ENCODE results near the gene ADAD2. TPM values are rescaled to one million over a fixed set of nuclear protein-coding genes. Genes with fewer than 3 reads are reported as not detected.

ADAD2 gene
- total and polyA plus RNA-seq, 4 donors = 0.14 to 0.44 (median 0.33) TPM; not detected in 1

DNA sequence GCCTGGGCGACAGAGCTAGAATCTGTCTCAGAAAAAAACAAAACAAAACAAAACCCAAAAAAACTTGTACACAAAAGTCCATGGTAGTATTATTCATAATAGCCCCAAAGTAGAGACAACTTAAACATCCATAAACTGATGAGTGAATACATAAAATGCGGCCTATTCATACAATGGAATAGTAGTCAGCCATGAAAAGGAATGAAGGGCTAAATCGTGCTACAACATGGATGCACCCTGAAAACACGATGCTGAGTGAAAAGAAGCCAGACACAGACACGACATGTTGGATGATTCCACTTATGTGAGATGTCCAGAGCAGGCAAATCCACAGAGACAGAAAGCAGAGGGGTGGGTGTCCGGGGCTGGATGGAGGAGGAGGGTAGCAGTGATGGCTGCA lies 36.6 kb downstream of the ADAD2 start:
- TF ChIP-seq, protein P1, sequence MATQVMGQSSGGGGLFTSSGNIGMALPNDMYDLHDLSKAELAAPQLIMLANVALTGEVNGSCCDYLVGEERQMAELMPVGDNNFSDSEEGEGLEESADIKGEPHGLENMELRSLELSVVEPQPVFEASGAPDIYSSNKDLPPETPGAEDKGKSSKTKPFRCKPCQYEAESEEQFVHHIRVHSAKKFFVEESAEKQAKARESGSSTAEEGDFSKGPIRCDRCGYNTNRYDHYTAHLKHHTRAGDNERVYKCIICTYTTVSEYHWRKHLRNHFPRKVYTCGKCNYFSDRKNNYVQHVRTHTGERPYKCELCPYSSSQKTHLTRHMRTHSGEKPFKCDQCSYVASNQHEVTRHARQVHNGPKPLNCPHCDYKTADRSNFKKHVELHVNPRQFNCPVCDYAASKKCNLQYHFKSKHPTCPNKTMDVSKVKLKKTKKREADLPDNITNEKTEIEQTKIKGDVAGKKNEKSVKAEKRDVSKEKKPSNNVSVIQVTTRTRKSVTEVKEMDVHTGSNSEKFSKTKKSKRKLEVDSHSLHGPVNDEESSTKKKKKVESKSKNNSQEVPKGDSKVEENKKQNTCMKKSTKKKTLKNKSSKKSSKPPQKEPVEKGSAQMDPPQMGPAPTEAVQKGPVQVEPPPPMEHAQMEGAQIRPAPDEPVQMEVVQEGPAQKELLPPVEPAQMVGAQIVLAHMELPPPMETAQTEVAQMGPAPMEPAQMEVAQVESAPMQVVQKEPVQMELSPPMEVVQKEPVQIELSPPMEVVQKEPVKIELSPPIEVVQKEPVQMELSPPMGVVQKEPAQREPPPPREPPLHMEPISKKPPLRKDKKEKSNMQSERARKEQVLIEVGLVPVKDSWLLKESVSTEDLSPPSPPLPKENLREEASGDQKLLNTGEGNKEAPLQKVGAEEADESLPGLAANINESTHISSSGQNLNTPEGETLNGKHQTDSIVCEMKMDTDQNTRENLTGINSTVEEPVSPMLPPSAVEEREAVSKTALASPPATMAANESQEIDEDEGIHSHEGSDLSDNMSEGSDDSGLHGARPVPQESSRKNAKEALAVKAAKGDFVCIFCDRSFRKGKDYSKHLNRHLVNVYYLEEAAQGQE (IDR thresholded peaks at IDR 0.05) = no peak
- no peak for TF ChIP-seq FOXA2 (IDR thresholded peaks at IDR 0.05)
- no peak for TF ChIP-seq MAX (IDR thresholded peaks at IDR 0.05)
- TF ChIP-seq FOXA1 (IDR thresholded peaks at IDR 0.05) = no peak
- TF ChIP-seq HNF4G (IDR thresholded peaks at IDR 0.05) = no peak
- no peak for TF ChIP-seq JUND (IDR thresholded peaks at IDR 0.05)
- TF ChIP-seq ZBTB33 (IDR thresholded peaks at IDR 0.05) = no peak
- no peak for TF ChIP-seq CTCF (IDR thresholded peaks at IDR 0.05; ENCODE audit: low read depth, low read length, missing input control)
- no peak for TF ChIP-seq YY1 (IDR thresholded peaks at IDR 0.05)
- no peak for TF ChIP-seq EGR1 (IDR thresholded peaks at IDR 0.05; ENCODE audit: low read depth in 2 of 2)
- no peak for TF ChIP-seq TAF1 (conservative IDR thresholded peaks at IDR 0.05)
- TF ChIP-seq NR2F2 (IDR thresholded peaks at IDR 0.05) = no peak
- TF ChIP-seq ATF3 (IDR thresholded peaks at IDR 0.05) = no peak
- no peak for TF ChIP-seq HNF4A (conservative IDR thresholded peaks at IDR 0.05)
- TF ChIP-seq RXRA (IDR thresholded peaks at IDR 0.05) = no peak
- TF ChIP-seq RAD21 (IDR thresholded peaks at IDR 0.05) = no peak
- Histone ChIP-seq H3K9ac (ENCODE audit: low read depth in 1 of 2, low read length in 2 of 2) (no peak overlapping the region), H3K27me3 (ENCODE audit: control insufficient read depth in 4 of 4, insufficient read depth in 4 of 4, low read length in 3 of 4) (peaks cover 0 to 3% (median 0%) of the 10 kb centered on the region in 4 donors), H3K36me3 (ENCODE audit: control insufficient read depth in 4 of 4, insufficient read depth in 3 of 4, low read depth in 1 of 4, low read length in 3 of 4) (no peaks in the 10 kb centered on the region), H3K9me3 (ENCODE audit: control insufficient read depth in 4 of 4, low read length in 3 of 4) (no peaks in the 10 kb centered on the region), H3K4me1 (ENCODE audit: control insufficient read depth in 4 of 4, insufficient read depth in 4 of 4, low read length in 3 of 4) (no peaks in the 10 kb centered on the region), H3K27ac (ENCODE audit: low read depth in 1 of 2, low read length in 2 of 2) (no peak overlapping the region), H3K4me3 (ENCODE audit: low read depth in 1 of 3, low read length in 3 of 3) (no peak overlapping the region)
- WGBS = 84% methylated on average over 6 of the region's 6 CpGs
- no peak for DNase-seq (ENCODE audit: low spot score)

DNA sequence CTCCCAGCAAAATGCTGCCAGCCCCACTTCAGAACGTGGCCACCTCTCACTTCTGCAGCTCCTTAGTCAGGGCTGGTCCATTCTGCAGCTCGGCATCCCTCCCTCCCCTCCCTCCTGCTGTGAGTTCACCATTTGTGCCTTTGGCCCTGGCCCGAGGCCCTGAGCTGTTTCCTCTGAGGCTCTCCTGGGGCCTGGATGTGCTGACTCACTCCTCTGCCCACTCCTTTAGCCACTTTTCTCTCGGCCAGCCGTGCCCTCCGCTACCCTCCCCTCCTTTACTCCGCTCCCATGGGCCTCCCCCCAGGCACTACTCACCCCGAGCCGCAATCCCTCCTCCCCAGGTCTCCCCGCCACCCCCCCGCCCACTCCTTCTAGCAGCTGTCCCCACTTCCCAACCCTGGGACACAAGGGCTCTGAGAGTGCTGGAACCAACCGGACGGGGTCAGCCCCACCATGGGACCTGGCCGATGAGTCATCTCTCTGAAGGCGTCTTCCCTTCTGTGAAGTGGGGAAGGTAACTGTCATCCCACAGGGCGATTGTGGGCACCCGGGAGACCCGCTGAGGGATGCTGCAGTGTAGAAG lies 37.4 kb downstream of the ADAD2 start:
- no peaks in the 10 kb centered on the region for H3K36me3 ChIP-seq (ENCODE audit: control insufficient read depth in 4 of 4, insufficient read depth in 3 of 4, low read depth in 1 of 4, low read length in 3 of 4)
- no peak overlapping the region for H3K9ac ChIP-seq (ENCODE audit: low read depth in 1 of 2, low read length in 2 of 2)
- H3K9me3 ChIP-seq (ENCODE audit: control insufficient read depth in 4 of 4, low read length in 3 of 4) = no peaks in the 10 kb centered on the region
- whole genome bisulfite sequencing = 63% methylated on average over 18 of the region's 18 CpGs
- H3K4me1 ChIP-seq (ENCODE audit: control insufficient read depth in 4 of 4, insufficient read depth in 4 of 4, low read length in 3 of 4) = no peaks in the 10 kb centered on the region
- no peak overlapping the region for H3K27ac ChIP-seq (ENCODE audit: low read depth in 1 of 2, low read length in 2 of 2)
- peaks cover 0 to 3% (median 0%) of the 10 kb centered on the region in 4 donors for H3K27me3 ChIP-seq (ENCODE audit: control insufficient read depth in 4 of 4, insufficient read depth in 4 of 4, low read length in 3 of 4)
- no peak overlapping the region for H3K4me3 ChIP-seq (ENCODE audit: low read depth in 1 of 3, low read length in 3 of 3)
- DNase-seq (ENCODE audit: low spot score) = no peak
- TF ChIP-seq ATF3 (IDR thresholded peaks at IDR 0.05) (no peak), FOXA1 (IDR thresholded peaks at IDR 0.05) (no peak), MAX (IDR thresholded peaks at IDR 0.05) (no peak), GABPA (IDR thresholded peaks at IDR 0.05 in 1 of 2, conservative IDR thresholded peaks at IDR 0.05 in 1 of 2) (no peak), EGR1 (IDR thresholded peaks at IDR 0.05; ENCODE audit: low read depth in 2 of 2) (no peak), HNF4G (IDR thresholded peaks at IDR 0.05) (no peak), ZBTB33 (IDR thresholded peaks at IDR 0.05) (no peak)
- TF ChIP-seq, protein P1 (IDR thresholded peaks at IDR 0.05) = no peak

All from liver (tissue), 9 donors.